Loucy (cell line): ENCODE measurements around the gene DOCK3.

Source experiments
- EZH2phosphoT487 ChIP-seq: fragments of 200-600 bp; IDR thresholded peaks from 2 replicates; pipeline ENCODE4 v1.6.1; 2018; ENCODE audit warnings: antibody characterized with exemption, mild to moderate bottlenecking, moderate library complexity, borderline replicate concordance
- TF ChIP-seq, protein P1 (sequence below): fragments of 200-600 bp; sonication (generic); conservative IDR thresholded peaks from 2 replicates; pipeline ENCODE4 v1.5.1; 2014; ENCODE audit warnings: mild to moderate bottlenecking, antibody characterized with exemption, low read length

DNA sequence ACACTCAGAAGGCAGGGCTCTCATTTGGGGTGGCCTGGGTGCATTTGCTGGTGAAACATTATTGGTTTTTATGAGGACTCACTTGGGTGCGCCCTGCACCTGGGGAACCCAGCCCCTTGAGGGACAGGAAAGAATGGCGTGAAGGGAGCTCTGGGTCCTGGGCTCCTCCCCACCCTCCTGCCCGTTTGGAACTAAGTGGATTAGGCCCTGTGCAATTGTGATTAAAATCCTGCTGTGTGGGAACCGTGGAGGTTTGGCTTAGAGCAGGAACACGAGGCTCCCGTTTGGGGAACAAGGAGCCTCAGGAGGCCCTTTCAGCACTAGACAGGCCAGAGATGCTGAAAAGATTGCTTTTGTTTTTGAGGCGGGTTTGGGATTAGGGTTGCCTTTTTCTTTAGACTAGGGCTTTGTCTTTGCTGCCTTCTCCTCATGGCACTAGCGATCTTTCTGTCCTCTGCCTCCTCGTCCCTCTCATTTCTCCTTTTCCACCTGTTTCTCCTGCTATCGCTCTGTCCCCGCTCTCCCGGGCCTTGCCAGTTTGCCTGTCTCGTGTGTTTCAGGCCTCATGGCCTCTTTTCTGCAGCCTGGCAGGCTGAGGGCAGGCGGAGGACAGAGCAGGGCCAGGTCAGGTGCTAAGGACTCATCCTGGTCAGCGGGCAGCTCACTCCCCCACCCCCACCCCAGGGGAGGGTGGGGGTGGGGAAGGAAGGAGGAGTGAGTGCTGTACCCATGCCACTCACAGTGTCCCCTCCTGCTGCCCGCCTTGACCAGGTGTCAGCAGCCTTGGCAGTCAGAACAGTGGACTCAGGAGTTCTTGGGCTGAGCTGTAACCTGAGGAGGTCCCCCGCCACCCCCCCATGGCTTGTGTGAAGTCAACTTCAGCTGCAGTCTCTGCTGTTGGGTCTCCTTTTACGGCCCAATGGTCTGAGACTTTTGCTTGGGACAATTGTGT lies 49.2 kb upstream of the DOCK3 start:
- TF ChIP-seq, protein P1, sequence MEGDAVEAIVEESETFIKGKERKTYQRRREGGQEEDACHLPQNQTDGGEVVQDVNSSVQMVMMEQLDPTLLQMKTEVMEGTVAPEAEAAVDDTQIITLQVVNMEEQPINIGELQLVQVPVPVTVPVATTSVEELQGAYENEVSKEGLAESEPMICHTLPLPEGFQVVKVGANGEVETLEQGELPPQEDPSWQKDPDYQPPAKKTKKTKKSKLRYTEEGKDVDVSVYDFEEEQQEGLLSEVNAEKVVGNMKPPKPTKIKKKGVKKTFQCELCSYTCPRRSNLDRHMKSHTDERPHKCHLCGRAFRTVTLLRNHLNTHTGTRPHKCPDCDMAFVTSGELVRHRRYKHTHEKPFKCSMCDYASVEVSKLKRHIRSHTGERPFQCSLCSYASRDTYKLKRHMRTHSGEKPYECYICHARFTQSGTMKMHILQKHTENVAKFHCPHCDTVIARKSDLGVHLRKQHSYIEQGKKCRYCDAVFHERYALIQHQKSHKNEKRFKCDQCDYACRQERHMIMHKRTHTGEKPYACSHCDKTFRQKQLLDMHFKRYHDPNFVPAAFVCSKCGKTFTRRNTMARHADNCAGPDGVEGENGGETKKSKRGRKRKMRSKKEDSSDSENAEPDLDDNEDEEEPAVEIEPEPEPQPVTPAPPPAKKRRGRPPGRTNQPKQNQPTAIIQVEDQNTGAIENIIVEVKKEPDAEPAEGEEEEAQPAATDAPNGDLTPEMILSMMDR: no peak
- no peak for TF ChIP-seq EZH2phosphoT487
